ENCODE measurements around the gene NKAIN4. TPM values are rescaled to one million over a fixed set of nuclear protein-coding genes. Genes with fewer than 3 reads are reported as not detected.
"Not testable (repeated sequence)": the region's sequence is repeated elsewhere in the genome, so short reads cannot be mapped to it uniquely, and the experiment has no call there.

NKAIN4 gene
- total RNA-seq, 1 experiment from 2014 or later, result 6.8 TPM

DNA sequence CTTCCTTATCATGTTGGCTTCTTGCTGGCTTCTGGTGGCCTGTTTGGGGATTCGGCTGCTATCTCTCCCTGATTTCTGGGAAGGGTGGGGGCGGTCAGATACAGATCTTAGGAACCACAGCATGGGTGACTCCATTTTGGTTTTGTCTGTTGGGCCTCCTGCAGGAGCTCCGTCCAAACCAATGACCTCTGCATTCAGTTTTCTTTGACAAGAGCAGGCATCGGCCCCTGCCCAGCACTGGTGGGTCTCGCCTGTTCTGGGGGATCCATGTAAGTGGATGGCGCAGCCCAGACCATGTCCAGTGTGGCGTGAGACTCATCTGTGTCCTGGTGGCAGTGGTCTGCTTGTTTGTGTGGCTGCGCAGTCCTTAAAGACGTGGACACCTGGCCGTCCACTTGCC, 9.7 kb upstream of the NKAIN4 start:
- DNase-seq (ENCODE audit: low spot score), result no peak
- in situ Hi-C loops (cut with HindIII; ENCODE audit: low sequenced_read_pairs), result no loop called here

GRCh38 chr20:63262836-63263235, 8.6 kb upstream of the NKAIN4 start:
- in situ Hi-C loops (cut with HindIII; ENCODE audit: low sequenced_read_pairs), result no loop called here
- DNase-seq (ENCODE audit: low spot score), result no peak

- no peak for DNase-seq (ENCODE audit: low spot score)
- in situ Hi-C loops (cut with HindIII; ENCODE audit: low sequenced_read_pairs), result no loop called here
Observed at GRCh38 chr20:63261795-63262528, 7.7 kb upstream of the NKAIN4 start.

DNA sequence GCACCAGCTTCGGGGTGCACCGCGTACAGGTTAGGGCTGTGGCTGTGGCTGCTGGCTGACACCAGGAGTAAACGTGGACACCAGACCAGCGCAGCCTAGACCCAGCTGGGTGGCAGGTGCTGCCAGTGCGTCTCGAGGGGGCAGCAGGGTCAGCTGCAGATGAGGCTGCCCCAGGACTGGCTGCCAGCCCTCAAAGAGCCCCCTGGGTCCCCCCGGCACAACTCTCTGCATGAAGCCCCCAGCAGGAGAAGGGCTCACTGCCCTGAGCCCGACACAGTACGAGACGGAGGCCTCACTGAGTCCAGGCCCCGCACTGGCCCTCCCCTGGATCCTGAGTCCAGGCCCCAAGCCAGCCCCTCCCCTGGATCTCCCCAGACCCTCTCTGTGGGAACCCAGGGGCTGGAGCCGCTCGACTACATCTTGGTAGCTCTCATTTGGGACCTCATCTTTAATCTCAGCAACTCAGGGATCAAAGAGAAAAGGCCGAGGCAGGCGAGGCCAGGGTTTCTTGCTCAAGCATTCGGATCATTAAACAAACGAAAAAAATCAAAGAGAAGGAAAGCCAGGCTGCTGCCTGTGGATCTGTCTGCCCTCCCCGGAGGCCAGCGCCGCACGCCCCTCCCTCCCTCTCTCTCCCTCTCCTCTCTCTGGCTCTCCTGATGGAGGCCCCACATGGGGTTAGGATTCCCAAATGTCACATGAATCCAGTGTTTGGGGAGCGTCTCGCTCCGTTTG, 7.0 kb upstream of the NKAIN4 start:
- in situ Hi-C loops (cut with HindIII; ENCODE audit: low sequenced_read_pairs), result no loop called here
- DNase-seq (ENCODE audit: low spot score), result no peak

DNA sequence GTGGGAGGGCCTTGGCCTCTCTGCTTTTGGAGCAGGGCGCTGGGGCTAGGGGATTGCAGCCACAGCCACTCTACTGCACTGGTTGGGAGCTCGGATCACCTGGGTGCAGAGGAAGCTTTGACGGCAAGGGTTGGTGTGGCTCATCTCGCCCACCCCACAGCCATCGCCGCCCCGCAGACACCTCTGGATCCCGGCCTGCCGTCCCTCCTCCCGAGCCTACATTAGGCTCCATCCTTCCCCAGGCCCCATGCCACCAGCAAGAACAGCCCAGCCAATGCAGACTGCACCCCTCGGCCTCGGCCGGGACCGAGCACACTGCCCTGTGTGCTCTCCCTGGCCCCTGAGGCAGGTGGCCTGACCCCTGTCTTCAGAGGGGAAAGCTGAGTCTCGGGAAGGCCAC, 6.3 kb upstream of the NKAIN4 start:
- in situ Hi-C loops (cut with HindIII; ENCODE audit: low sequenced_read_pairs), result no loop called here
- no peak for DNase-seq (ENCODE audit: low spot score)

- no peak for DNase-seq (ENCODE audit: low spot score)
- in situ Hi-C loops (cut with HindIII; ENCODE audit: low sequenced_read_pairs), result no loop called here
Observed at GRCh38 chr20:63259734-63260460, 5.6 kb upstream of the NKAIN4 start.

- DNase-seq (ENCODE audit: low spot score), result no peak
- in situ Hi-C loops (cut with HindIII; ENCODE audit: low sequenced_read_pairs), result no loop called here
Observed at GRCh38 chr20:63258781-63259180, 4.5 kb upstream of the NKAIN4 start.

DNA sequence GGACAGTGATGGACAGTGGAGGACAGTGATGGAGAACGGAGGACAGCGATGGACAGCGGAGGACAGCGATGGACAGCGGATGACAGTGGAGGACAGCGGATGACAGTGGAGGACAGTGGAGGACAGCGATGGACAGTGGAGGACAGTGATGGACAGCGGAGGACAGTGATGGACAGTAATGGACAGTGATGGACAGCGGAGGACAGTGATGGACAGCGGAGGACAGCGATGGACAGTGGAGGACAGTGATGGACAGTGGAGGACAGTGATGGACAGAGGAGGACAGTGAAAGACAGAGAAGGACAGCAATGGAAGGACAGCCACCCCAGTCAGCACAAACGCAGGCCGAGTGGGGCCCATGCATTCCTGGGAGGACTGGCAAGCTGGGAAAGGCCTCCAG, 3.4 kb upstream of the NKAIN4 start:
- DNase-seq (ENCODE audit: low spot score), result no peak
- in situ Hi-C loops (cut with HindIII; ENCODE audit: low sequenced_read_pairs), result no loop called here

DNA sequence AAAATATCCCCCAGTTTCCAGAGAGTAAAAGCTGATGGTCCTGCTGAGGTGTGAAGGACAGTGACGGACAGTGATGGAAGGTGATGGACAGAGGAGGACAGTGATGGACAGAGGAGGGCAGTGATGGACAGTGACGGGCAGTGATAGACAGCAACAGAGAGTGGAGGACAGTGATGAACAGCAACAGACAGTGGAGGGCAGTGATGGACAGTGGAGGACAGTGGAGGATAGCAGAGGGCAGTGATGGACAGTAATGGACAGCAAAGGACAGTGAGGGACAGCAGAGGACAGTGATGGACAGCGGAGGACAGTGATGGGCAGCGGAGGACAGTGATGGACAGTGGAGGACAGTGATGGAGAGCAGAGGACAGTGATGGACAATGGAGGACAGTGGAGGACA, 2.7 kb upstream of the NKAIN4 start:
- DNase-seq (ENCODE audit: low spot score), result no peak
- in situ Hi-C loops (cut with HindIII; ENCODE audit: low sequenced_read_pairs), result no loop called here

DNA sequence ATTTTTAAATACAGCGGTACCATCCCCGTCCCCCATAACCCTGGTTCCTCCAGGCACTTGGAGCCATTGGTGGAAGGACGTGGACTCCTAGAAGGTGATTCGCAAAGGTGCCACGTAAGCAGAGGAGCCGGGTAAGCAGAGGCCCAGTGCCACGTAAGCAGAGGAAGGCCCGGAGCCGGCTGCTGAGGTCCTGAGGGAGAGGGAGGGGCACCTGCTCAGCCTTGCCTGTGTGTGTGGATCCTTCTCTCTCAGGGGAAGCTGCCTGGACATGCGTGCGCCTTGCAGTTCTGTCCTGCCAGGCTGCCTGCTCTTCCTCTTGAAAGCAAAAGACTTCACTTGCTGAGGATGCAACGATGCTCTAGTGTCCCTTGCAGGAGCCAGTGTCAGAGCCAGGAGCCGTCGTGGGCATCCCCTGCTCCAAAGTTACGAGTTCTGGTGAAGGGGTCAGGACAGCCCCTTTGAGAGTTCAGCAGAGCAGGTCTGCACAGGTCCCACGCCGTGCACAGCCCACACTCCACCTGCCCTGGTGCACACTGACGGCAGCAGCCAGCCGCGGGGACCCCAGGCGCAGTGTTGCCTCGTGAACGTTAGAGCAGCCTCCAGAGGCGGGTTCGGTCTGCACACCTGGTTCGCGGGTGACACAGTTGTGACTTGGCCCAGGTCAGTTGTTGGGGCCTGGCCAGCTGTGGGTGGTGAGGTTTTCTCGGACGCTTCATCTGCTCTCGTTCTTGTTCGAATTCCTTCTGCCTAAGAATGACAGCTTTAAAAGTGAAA, 1.9 kb upstream of the NKAIN4 start:
- DNase-seq (ENCODE audit: low spot score), result no peak
- in situ Hi-C loops (cut with HindIII; ENCODE audit: low sequenced_read_pairs), result no loop called here

GRCh38 chr20:63254606-63255384, 532 bp upstream of the NKAIN4 start:
- in situ Hi-C loops (cut with HindIII; ENCODE audit: low sequenced_read_pairs), result no loop called here
- no peak for DNase-seq (ENCODE audit: low spot score)

DNA sequence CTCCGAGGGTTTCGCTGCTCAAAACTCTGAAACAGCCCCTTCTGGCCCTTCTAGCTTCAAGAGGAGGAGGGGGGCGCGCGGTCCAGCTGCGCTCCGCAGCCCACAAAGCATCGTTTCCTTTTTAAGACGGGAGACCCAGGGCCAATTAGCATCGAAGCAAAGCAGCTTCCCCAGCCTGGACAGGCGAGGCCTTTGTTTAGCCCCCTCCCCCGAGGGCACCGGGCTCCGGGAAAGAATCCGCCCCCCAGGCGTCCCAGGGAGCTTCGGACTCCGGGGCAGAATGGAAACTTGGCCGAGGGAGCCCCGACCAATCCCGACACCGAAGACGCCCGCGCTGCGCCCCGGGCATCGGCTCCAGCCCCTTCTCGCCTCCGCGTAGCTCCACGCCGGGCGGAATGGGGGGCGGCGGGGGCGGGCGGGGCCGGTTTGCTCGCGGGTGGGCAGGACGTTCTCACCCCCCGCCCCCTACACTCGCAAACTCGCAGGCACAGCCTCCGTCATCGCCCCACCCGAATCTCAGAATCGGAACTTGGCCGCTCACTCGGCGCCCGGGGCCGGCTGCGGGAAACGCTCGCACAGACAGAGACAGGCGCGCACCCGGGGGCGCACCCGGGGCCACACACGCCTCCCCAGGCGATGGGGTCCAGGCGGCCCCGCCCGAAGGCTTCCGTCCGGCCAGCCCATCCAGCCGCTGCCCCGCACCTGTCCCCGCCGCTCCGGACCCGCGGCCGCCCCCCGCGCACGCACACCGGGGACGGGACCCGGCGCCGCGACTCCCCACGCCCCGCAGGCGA, 628 bp downstream of the NKAIN4 start:
- no peak for DNase-seq (ENCODE audit: low spot score)
- in situ Hi-C loops (cut with HindIII; ENCODE audit: low sequenced_read_pairs), result no loop called here

DNA sequence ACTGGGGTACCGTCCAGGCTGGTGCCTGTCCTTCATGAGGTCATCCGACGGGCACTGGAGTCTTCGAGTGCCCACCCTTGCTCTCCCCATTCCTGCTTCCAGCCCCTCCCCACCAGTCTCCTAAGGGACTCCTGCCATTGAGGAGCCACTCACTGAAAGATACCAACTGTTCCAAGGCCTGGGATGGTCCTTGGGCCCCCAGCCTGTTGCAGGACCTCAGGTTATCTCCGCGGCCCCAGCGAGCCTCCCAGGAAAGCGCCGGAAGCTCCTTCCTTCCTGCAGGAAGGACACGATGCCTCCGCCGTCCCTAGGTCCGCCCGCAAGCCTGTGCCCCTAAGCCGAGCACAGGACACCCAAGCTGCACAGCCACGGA, 1.2 kb downstream of the NKAIN4 start:
- no peak for DNase-seq (ENCODE audit: low spot score)
- in situ Hi-C loops (cut with HindIII; ENCODE audit: low sequenced_read_pairs), result no loop called here

GRCh38 chr20:63252284-63252711, 2.0 kb downstream of the NKAIN4 start:
- in situ Hi-C loops (cut with HindIII; ENCODE audit: low sequenced_read_pairs), result no loop called here
- DNase-seq (ENCODE audit: low spot score), result peak; percentile 32

DNA sequence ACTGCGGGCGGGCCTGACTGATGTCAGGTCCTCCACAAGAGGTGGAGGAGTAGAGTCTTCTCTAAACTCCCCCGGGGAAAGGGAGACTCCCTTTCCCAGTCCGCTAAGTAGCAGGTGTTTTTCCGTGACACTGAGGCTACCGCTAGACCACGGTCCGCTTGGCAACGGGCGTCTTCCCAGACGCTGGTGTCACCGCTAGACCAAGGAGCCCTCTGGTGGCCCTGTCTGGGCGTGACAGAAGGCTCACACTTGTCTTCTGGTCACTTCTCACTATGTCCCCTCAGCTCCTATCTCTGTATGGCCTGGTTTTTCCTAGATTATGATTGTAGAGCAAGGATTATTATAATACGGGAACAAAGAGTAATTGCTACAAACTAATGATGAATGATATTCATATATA, 2.9 kb downstream of the NKAIN4 start:
- in situ Hi-C loops (cut with HindIII; ENCODE audit: low sequenced_read_pairs), result not testable (repeated sequence)
- peak; percentile 39 for DNase-seq (ENCODE audit: low spot score)

- DNase-seq (ENCODE audit: low spot score), result no peak
Observed at GRCh38 chr20:63249891-63250290, 4.4 kb downstream of the NKAIN4 start.

GRCh38 chr20:63248835-63249591, 5.2 kb downstream of the NKAIN4 start:
- in situ Hi-C loops (cut with HindIII; ENCODE audit: low sequenced_read_pairs), result no loop called here
- DNase-seq (ENCODE audit: low spot score), result no peak

More at GRCh38 chr20:63249891-63250290, 4.4 kb downstream of the NKAIN4 start:
- in situ Hi-C loops (cut with HindIII; ENCODE audit: low sequenced_read_pairs), result no loop called here

Data from G401 (cell line).